Stomach (tissue), 4 donors: Measurements from ENCODE around the gene HGS.

Experiments used
- CTCF ChIP-seq, 7 experiments: fragments of 450-650 bp in 4 of 7; fragments of 200-600 bp in 3 of 7; sonication (generic) in 3 of 7; IDR thresholded peaks; one replicate each; pipeline ENCODE4 v1.5.1; 2016 to 2019; ENCODE audit warnings: antibody characterized with exemption in 7 of 7, control low read depth in 2 of 7, mild to moderate bottlenecking in 1 of 7
- POLR2AphosphoS5 ChIP-seq, 3 donors: sonication (generic); formaldehyde crosslinking; IDR thresholded peaks; one replicate each; pipeline ENCODE4 v1.6.1; 2016; ENCODE audit warnings: antibody characterized with exemption in 3 of 3

GRCh38 chr17:81676906-81677305 is 6.9 kb upstream of the HGS start:
- no peak for TF ChIP-seq POLR2AphosphoS5 (IDR thresholded peaks at IDR 0.05)
- no peak for TF ChIP-seq CTCF (IDR thresholded peaks at IDR 0.05)
